Stimulated activated naive CD8-positive, alpha-beta T cell treated with anti-CD3 and anti-CD28 coated beads, Interleukin-15, amount 100 ng/mL, for 72 hours (primary cell): ENCODE measurements around the gene PRR23E.

Source experiments
- ATAC-seq: fragments of 150-1000 bp; cut with Tn5 transposase; 2 replicates; pipeline ENCODE4 v1.10.0; 2021; ENCODE audit warnings: mild to moderate bottlenecking, moderate library complexity
- DNase-seq, 2 donors: peaks; one replicate each; pipeline ENCODE4 v3.0.0; 2021 to 2022
- H3K27ac Mint-ChIP-seq, 2 donors: one replicate each; pipeline ENCODE4 v1.8.0; 2022; ENCODE audit warnings: mild to moderate bottlenecking in 2 of 2, mixed read lengths in 2 of 2, moderate library complexity in 2 of 2
- H3K27me3 Mint-ChIP-seq: one replicate; pipeline ENCODE4 v1.8.0; 2022; ENCODE audit warnings: mixed read lengths
- H3K4me1 Mint-ChIP-seq: one replicate; pipeline ENCODE4 v1.8.0; 2022; ENCODE audit warnings: mild to moderate bottlenecking, mixed read lengths
- H3K4me3 Mint-ChIP-seq, 2 donors: one replicate each; pipeline ENCODE4 v1.8.0; 2022; ENCODE audit warnings: mild to moderate bottlenecking in 2 of 2, mixed read lengths in 2 of 2, moderate library complexity in 1 of 2
- H3K9me3 Mint-ChIP-seq, 2 donors: one replicate each; pipeline ENCODE4 v1.8.0; 2022; ENCODE audit warnings: mixed read lengths in 2 of 2

Gene PRR23E

DNA sequence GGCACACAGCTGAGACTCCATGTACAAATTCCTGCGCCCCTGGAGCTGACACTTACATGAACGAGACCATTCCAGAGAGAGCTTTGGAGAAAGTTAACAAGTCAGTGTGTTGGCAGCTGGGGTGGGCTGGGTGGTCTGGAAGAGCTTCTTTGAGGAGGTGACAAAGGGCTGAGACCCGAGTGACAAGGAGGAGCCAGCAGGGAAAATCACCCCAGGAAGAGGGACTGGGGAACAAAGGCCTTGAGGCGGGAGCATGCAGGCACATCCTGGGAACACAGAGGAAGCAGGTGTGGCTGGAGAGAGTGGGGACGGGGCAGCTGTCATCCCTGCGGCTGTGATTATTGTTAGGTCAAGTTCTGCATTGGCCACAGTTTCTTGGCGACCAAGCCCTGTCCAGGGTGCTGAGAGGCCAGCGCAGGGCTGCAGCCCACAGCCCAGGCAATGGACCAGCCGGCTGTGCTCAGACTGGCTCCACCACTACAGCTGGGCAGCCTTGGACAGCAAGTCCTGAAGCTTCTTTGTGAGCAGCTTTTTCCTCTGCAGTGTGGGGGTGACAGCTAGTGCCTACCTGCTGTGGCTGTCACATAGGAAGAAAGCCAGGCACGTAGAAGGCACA, 34.2 kb upstream of the PRR23E start:
- no peak for ATAC-seq
- Mint-ChIP-seq H3K9me3 (no peaks in the 10 kb centered on the region), H3K4me3 (no peak overlapping the region), H3K27ac (no peak overlapping the region), H3K27me3 (no peaks in the 10 kb centered on the region), H3K4me1 (no peaks in the 10 kb centered on the region)
- no peak for DNase-seq

DNA sequence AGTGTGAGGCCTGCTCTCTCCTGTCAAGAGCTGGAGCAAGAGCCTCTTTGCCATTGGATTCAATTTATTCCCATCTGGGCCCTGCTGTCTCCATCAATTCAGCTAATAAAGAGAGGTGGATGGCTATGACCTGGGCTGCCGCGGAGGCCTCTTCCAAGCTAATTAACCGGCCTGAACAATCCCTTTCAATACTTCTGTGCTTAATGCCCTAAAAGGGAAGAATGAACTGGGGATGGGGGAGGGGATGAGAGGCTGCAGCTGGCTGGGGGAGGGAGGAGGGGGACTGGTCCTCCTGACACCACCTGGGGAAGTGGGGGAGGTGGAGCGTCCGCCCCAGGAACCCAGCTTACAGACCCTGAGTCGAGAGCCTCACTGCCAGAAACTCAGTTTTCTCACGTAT, 33.4 kb upstream of the PRR23E start:
- H3K4me1 Mint-ChIP-seq = no peaks in the 10 kb centered on the region
- ATAC-seq (no peak), DNase-seq (no peak)
- H3K4me3 Mint-ChIP-seq = no peak overlapping the region
- no peak overlapping the region for H3K27ac Mint-ChIP-seq
- no peaks in the 10 kb centered on the region for H3K9me3 Mint-ChIP-seq
- no peaks in the 10 kb centered on the region for H3K27me3 Mint-ChIP-seq

DNA sequence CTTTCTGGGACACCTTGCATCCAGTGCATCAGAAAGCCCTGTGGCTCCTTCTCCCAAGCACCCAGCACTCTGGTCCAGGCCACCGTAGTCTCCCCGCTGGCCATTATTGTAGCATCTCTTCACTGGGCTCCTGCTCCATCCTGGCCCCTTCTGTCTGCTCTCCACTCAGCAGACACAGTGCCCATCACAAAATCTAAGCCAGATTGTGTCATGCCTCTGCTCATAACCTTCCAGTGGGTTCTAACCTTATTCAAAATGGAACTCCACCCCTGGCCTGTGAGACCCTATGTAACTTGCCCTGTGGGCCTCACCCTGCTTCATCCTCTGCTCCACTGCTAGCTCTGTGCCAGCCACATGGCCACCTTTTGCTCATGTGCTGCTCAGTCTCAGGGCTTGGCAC, 31.7 kb upstream of the PRR23E start:
- H3K9me3 Mint-ChIP-seq = no peaks in the 10 kb centered on the region
- no peak overlapping the region for H3K27ac Mint-ChIP-seq
- H3K27me3 Mint-ChIP-seq = no peaks in the 10 kb centered on the region
- ATAC-seq = no peak
- H3K4me1 Mint-ChIP-seq = no peaks in the 10 kb centered on the region
- DNase-seq = no peak
- no peak overlapping the region for H3K4me3 Mint-ChIP-seq

DNA sequence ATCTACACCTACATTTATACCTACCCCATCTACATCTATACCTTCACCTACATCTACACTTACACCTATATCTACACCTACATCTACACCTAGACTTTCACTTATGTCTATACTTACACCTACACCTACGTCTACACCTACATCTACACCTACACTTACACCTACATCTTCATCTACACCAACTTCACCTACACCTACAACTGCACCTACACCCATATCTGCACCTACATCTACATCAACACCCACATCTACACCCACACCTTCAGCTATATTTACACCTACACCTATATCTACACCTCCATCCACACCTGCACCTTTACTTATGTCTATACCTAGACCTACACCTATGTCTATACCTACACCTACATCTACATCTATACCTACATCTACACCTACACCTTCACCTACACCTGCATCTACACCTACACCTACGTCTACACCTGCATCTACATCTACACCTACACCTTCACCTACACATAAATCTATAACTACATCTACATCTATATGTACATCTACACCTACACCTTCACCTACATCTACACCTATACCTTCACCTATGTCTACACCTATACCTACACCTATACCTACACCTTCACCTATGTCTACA, 30.9 kb upstream of the PRR23E start:
- no peaks in the 10 kb centered on the region for H3K9me3 Mint-ChIP-seq
- ATAC-seq = no peak
- DNase-seq = no peak
- H3K27me3 Mint-ChIP-seq = no peaks in the 10 kb centered on the region
- no peaks in the 10 kb centered on the region for H3K4me1 Mint-ChIP-seq
- H3K4me3 Mint-ChIP-seq = no peak overlapping the region
- no peak overlapping the region for H3K27ac Mint-ChIP-seq

DNA sequence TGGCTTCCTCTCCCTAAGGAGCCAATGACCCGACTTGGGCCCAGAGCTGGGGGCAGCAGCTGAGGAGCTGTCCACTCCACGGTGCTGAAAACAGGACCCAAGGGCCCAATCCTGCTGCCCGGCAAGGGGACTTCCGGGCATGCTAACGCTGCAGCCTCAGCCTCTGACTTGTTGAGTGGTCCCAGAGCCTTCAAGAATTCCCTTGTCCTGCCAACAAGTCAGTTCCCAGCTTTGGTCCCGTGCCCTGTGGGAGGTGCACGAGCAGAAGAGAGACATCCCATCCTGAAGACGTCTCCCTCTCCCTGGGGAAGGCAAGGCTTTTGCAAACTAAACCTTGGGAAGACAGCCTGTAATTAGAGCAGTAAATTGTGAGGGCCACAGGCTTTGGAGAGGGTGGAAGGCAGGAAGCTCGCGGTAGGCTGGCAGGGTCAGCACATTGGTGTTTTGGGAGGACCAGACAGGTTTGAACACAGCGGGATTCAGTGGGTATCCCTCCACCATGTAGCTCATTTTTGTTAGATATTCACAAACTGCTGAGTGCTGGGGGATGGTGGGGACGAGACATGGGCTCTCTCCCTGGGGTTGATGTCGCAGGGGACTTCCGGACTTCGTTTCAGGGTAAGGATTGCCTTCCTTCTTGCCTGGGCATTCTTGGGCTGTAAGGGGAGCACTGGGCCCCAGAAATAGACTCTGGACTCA, 29.8 kb upstream of the PRR23E start:
- Mint-ChIP-seq H3K9me3 (no peaks in the 10 kb centered on the region), H3K4me1 (no peaks in the 10 kb centered on the region), H3K27me3 (peaks cover 3% of the 10 kb centered on the region), H3K27ac (no peak overlapping the region), H3K4me3 (no peak overlapping the region)
- DNase-seq = no peak
- no peak for ATAC-seq

DNA sequence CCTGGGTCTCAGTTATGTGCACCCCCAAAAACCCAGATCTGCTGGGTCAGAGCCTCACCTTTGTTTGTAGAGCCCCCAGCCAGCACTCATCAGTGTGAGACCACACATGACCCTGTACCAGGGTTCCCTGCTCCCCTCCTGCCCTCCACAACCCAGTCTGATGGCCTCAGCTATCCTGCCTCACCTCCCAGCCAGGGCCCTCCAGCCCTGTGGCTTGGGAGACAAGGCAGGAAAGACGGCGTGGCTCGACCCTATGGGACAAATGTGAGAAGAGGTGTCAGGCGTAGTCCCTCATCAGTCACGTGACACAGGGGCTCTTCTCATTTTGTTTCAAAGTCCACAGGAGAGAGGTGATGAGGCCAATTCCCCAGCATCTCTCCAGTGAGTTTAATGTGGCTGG, 28.3 kb upstream of the PRR23E start:
- Mint-ChIP-seq H3K27me3 (peaks cover 19% of the 10 kb centered on the region), H3K4me3 (no peak overlapping the region), H3K27ac (no peak overlapping the region), H3K4me1 (no peaks in the 10 kb centered on the region), H3K9me3 (no peaks in the 10 kb centered on the region)
- DNase-seq (no peak), ATAC-seq (no peak)

DNA sequence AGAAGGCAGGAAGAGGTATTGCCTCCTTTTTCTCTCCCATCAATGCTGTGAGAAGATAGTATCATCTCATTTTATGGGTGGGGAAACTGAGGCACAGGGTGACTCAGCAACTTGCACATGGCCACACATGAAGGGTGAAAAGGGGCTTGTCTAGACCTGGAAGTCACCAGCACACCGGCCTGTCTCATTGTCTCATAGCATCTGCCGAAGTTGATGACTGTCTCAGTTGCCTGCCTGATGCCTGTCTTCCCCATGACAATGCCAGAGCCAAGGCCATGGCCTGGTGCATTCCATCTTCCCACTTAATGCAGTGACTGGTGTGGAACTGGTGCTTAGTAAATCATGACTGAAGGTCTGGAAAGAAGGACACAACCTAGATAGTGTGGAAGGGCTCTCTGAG, 27.9 kb upstream of the PRR23E start:
- Mint-ChIP-seq H3K27ac (no peak overlapping the region), H3K4me3 (no peak overlapping the region), H3K27me3 (peaks cover 23% of the 10 kb centered on the region), H3K4me1 (no peaks in the 10 kb centered on the region), H3K9me3 (no peaks in the 10 kb centered on the region)
- DNase-seq (no peak), ATAC-seq (no peak)

DNA sequence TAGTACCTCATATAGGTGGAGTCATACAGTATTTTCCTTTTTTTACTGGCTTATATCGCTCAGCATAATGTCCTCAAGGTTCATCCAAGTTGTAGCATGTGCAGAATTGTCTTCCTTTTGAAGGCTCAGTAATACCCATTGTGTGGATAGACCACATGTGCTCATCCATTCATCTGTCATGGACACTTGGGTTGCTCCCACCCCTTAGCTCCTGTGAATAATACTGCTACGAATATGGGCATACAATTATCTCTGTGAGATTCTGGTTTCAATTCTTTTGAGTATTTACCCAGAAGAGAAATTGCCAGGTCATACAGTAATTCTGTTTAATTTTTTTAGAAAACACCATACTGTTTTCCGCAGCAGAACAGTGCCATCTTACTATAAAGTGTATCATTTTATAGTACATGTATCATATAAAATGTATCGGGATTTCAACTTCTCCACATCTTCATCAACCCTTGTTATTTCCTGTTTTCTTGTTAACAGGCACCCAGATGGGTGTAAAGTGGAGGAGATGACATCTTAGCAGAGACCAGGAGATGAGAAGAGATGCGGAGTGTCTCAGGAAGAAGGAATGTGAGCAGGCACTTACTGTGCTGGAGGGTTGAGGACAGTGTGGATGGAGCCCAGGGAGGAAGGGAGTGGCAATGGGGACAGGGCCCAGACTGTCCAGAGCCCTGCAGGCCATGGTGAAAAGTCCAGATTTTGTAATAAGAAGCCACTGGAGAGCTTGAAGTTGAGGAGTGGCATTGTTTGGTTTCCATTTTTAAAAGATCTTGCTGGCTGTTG, 27.0 kb upstream of the PRR23E start:
- Mint-ChIP-seq H3K4me1 (no peaks in the 10 kb centered on the region), H3K9me3 (no peaks in the 10 kb centered on the region), H3K27me3 (peaks cover 31% of the 10 kb centered on the region), H3K27ac (no peak overlapping the region), H3K4me3 (no peak overlapping the region)
- ATAC-seq (no peak), DNase-seq (no peak)

DNA sequence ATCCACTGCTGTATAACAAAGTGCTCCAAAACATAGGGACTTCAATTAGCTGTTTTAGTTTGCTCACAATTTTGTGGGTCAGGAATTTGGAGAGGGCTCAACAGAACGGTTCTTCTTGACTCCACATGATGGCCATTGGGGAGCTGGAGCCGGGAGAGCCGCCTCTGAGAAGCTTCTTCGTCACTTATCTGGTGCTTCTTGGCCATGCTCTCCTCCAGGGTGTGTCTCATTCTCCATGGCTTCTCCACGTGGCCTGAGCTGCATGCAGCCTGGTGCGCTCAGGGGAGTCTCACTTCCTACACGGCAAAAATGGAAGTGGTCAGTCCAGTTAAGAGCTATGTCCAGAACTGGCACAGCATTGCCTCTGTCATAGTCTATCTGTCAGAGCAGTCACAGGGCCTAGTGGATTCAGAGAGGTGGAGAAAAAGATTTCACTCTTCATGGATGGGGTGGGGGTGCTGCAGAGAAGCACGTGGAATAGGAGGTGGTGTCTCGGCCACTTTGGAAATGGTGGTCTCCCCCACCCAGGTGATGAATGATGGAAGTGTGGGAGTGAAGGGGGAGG, 26.3 kb upstream of the PRR23E start:
- DNase-seq (no peak), ATAC-seq (no peak)
- Mint-ChIP-seq H3K27ac (no peak overlapping the region), H3K4me3 (no peak overlapping the region), H3K4me1 (no peaks in the 10 kb centered on the region), H3K27me3 (peaks cover 38% of the 10 kb centered on the region), H3K9me3 (no peaks in the 10 kb centered on the region)

DNA sequence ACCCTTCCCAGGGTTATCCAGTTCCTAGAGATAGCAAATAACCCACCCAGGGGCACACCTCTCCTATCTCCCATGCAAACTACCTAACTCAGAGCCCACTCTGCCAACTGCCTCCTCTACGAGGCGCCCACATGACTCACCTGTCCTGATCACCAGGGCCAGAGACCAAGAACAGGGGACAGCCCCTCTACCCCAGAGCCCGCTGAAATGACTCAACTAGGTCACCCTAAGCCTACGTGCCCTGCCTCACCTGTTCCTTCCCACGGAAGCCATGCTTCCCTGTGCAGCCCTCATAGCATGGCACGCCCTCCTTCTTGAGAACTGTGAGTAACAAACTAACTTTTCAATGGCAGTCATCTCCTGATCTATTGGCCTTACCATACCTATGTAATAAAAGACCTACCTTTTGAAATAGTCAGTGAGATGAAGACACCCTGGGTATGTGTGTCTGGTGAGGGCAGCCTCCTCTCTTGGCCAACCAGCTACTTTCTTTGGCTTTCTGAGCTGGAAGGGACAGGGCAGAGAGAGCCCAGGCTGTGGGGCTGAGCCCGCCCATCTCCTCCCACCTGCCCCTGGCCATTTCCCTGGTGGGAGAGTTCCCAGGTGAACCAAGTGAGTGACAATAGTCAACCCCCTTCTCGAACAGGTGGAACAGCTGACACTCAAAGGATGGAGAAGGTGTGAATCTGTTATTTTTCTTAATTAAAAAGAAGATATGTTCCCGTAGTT, 25.5 kb upstream of the PRR23E start:
- no peak for ATAC-seq
- H3K4me3 Mint-ChIP-seq = no peak overlapping the region
- H3K4me1 Mint-ChIP-seq = no peaks in the 10 kb centered on the region
- H3K27me3 Mint-ChIP-seq = peaks cover 47% of the 10 kb centered on the region
- no peak for DNase-seq
- H3K27ac Mint-ChIP-seq = no peak overlapping the region
- H3K9me3 Mint-ChIP-seq = no peaks in the 10 kb centered on the region

DNA sequence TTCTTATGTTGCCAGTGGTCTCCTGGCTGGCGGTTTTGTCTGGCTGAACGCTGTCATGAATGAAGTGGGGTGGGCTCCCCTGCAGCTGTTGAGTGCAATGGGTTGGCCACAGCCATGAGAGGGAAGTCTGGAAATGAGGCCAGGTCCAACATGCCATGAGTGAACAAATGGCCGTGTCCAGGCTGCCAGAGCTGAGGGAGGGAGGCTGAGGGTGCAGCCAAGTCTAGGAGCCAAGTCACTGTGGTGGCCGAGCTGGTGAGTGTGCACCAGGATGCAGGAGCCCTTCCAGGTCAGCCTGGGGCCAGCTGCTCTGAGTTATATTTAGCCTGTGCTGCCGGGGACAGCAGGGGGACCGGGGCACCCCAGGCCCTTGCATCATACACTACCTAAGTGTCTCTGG, 24.7 kb upstream of the PRR23E start:
- H3K4me1 Mint-ChIP-seq = no peaks in the 10 kb centered on the region
- no peak overlapping the region for H3K27ac Mint-ChIP-seq
- no peaks in the 10 kb centered on the region for H3K9me3 Mint-ChIP-seq
- no peak for DNase-seq
- no peak overlapping the region for H3K4me3 Mint-ChIP-seq
- no peak for ATAC-seq
- peaks cover 55% of the 10 kb centered on the region for H3K27me3 Mint-ChIP-seq

DNA sequence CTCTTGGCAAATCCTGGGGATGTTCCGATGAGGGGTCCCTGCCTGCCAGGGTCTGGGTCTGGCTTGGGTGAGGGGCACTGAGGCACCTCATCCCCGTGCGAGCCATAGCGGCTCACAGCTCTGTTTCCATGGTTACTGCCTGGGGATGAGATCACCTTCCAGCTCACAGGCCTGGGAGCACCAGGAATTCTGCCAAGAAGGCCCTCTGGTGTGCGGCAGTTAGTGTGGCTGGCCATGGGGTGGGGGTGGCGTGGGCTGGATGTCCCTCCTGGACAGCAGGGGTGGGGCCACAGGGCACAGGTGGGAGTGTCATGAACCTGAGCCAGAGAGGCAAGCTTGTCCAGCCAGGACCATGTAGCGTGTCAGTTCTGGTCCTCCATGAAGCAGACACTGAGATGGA, 22.1 kb upstream of the PRR23E start:
- DNase-seq (no peak), ATAC-seq (no peak)
- Mint-ChIP-seq H3K27ac (no peak overlapping the region), H3K9me3 (no peaks in the 10 kb centered on the region), H3K27me3 (peaks cover 72% of the 10 kb centered on the region), H3K4me3 (no peak overlapping the region), H3K4me1 (no peaks in the 10 kb centered on the region)

DNA sequence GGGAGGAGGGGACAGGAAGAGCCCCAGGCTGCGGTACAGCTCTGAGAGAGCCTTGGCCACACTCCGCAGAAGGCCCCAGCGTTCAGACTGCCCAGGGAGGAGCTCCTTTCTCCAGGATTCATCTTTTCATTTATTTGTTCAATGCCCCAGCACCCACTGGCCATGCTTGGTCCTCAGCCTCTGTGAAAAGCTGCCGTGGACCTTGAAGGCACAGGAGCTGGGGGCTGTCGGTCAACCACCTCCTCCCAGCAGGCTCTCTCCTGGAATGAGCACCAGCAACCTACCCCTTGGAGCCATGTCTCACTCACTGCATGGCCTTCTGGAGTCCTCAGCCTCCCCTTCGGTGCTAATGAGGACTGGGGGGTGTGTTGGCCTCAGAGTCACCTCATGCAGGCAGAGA, 21.6 kb upstream of the PRR23E start:
- ATAC-seq (no peak), DNase-seq (no peak)
- Mint-ChIP-seq H3K4me1 (no peaks in the 10 kb centered on the region), H3K27me3 (peaks cover 72% of the 10 kb centered on the region), H3K4me3 (no peak overlapping the region), H3K27ac (no peak overlapping the region), H3K9me3 (no peaks in the 10 kb centered on the region)

DNA sequence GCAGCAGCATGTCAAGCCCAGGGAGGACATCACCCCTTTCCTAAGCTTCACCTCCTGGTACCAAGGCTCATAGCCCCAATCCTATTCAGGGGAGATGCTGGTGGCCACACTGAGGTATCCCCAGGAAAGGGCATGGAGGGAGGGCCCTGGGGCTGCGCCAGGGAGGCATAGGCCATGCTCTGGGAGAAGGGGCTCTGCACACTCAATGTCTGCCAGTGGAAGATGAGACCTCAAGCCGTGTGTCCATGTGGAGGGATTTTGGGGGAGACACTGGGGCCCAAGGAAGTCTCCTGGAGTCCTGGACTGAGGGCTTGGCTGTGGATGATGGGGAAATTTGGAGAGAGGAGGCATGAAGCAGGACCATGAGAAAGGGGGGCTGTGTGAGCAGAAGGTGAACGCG, 21.2 kb upstream of the PRR23E start:
- H3K4me1 Mint-ChIP-seq = no peaks in the 10 kb centered on the region
- no peaks in the 10 kb centered on the region for H3K9me3 Mint-ChIP-seq
- DNase-seq (no peak), ATAC-seq (no peak)
- H3K4me3 Mint-ChIP-seq = no peak overlapping the region
- H3K27me3 Mint-ChIP-seq = peaks cover 72% of the 10 kb centered on the region
- H3K27ac Mint-ChIP-seq = no peak overlapping the region

DNA sequence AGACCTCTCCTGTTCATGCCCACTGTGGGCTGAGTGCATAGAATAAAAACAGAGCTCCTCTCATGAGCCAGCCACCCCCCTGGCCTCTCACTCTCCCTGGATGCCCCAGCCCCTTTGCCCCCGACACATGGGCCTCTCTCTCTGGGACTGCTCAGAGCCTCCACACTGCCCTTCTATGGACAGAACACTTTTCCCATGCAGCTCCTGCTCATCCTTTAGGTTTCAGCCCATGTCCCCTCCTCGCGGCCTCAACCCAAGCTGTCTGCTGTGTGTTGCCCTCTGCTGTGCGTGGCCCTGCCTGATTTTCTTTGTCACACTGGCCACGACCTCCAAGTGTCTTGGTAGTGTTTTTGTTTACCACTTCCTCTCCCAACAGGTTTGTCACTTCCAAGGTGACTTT, 20.7 kb upstream of the PRR23E start:
- H3K27me3 Mint-ChIP-seq = peaks cover 72% of the 10 kb centered on the region
- no peaks in the 10 kb centered on the region for H3K4me1 Mint-ChIP-seq
- H3K4me3 Mint-ChIP-seq = no peak overlapping the region
- DNase-seq (no peak), ATAC-seq (no peak)
- no peaks in the 10 kb centered on the region for H3K9me3 Mint-ChIP-seq
- H3K27ac Mint-ChIP-seq = no peak overlapping the region
